ENCODE results near the gene MMGT1. TPM values are rescaled to one million over a fixed set of nuclear protein-coding genes. Genes with fewer than 3 reads are reported as not detected.

Gene MMGT1
- total and polyA plus RNA-seq, 12 donors = 1.4 to 23.5 (median 13.2) TPM

DNA sequence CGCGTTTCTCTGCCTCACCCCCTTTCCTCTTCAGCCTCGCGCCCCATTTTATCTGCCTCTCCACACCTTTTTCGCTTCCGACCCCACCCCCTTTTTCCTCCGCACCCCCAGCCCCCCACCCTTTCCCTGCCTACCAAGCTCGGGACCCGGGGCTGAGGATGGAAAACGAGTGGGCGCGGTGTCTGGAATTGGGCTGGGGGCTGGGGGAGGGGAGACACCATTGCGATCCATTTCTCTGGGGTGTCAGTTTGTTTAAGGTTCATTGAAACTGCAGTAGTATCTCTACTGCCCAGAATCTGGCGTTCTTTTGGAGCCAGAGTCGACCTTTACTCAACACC, 12.2 kb upstream of the MMGT1 start:
- Histone ChIP-seq H3K4me3 (peak overlapping the region in 2 of 4 donors; percentile 20 to 80), H3K36me3 (replicated peaks in 1 of 2) (no peaks in the 10 kb centered on the region), H3K9me3 (replicated peaks in 1 of 3) (no peaks in the 10 kb centered on the region), H3K27ac (peak overlapping the region in 2 of 5 donors; percentile 63 to 88), H3K27me3 (no peaks in the 10 kb centered on the region), H3K4me1 (replicated peaks in 1 of 2) (no peaks in the 10 kb centered on the region)
- intact Hi-C loops (cut with DNase I) = no loop called here
- peak in 1 of 7 donors; percentile 7 for DNase-seq
- TF ChIP-seq, protein P1, sequence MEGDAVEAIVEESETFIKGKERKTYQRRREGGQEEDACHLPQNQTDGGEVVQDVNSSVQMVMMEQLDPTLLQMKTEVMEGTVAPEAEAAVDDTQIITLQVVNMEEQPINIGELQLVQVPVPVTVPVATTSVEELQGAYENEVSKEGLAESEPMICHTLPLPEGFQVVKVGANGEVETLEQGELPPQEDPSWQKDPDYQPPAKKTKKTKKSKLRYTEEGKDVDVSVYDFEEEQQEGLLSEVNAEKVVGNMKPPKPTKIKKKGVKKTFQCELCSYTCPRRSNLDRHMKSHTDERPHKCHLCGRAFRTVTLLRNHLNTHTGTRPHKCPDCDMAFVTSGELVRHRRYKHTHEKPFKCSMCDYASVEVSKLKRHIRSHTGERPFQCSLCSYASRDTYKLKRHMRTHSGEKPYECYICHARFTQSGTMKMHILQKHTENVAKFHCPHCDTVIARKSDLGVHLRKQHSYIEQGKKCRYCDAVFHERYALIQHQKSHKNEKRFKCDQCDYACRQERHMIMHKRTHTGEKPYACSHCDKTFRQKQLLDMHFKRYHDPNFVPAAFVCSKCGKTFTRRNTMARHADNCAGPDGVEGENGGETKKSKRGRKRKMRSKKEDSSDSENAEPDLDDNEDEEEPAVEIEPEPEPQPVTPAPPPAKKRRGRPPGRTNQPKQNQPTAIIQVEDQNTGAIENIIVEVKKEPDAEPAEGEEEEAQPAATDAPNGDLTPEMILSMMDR (IDR thresholded peaks at IDR 0.05) = no peak
- no peak for TF ChIP-seq POLR2A (IDR thresholded peaks at IDR 0.05)
- 1 to 34% (median 15%) methylated on average over 13 to 15 of the region's 15 CpGs for WGBS, 4 donors

DNA sequence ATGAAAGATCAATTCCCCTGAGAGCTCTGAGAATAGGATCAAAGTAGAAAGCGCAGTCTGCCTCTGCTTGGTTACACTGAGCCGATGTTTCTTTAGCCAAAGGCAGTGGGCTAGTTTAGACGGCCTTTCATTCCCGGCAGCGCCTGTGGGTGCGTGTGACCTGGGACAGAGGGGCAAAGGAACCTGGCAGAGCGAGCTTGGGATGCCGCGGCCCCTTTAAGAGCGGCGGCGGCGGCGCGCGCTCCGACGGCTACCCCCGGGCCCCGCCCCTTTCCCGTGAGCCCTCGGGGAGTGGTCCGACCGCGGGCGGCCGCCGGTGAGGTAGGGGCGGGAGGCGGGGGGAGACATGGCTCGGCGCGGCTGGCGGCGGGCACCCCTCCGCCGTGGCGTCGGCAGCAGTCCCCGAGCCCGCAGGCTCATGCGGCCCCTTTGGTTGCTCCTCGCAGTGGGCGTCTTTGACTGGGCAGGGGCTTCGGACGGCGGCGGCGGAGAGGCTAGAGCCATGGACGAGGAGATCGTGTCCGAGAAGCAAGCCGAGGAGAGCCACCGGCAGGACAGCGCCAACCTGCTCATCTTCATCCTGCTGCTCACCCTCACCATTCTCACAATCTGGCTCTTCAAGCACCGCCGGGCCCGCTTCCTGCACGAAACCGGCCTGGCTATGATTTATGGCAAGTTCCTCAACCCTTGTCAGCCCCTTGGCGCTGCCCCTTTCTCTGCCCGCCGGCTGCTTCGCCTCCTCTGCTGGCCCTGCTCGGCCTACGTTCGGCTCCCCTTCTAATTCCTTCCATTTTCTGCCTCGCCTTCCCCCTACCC, 11.6 kb upstream of the MMGT1 start, which contains the start of gene SLC9A6:
Gene SLC9A6, plus strand, starts transcription at position 279 of the 816 bp plus-strand sequence. Its CDS starts 224 bp downstream, at position 503.
- DNase-seq = peak; percentile 53 to 78 (median 70)
- intact Hi-C loops (cut with DNase I) = no loop called here

DNA sequence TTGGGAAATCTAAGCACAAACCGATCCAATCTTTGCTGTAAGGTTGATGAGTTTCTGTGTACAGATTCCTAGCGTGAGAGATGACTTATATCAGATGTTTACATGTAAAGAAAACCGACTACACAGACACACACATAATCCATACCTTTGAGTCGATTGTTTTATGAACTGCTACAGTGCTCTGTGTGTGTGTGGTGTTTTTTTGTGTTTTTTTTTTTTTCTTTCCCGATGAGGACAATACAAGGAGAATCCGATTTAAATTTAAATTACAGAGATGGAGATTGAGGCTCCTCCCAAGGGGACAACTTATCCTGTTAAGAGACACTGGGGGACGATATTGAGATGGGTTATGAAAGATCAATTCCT, 11.0 kb upstream of the MMGT1 start:
- no peaks in the 10 kb centered on the region for H3K36me3 ChIP-seq (replicated peaks in 1 of 2)
- peak overlapping the region in 2 of 4 donors; percentile 20 to 80 for H3K4me3 ChIP-seq
- TF ChIP-seq, protein P1 (IDR thresholded peaks at IDR 0.05) = no peak
- TF ChIP-seq POLR2A (IDR thresholded peaks at IDR 0.05) = no peak
- no peaks in the 10 kb centered on the region for H3K9me3 ChIP-seq (replicated peaks in 1 of 3)
- intact Hi-C loops (cut with DNase I) = no loop called here
- WGBS, 4 donors = 0 to 30% (median 17%) methylated on average over 7 of the region's 7 CpGs
- H3K27me3 ChIP-seq = no peaks in the 10 kb centered on the region
- peak overlapping the region in 4 of 5 donors; percentile 56 to 88 (median 68) for H3K27ac ChIP-seq
- DNase-seq = no peak
- no peaks in the 10 kb centered on the region for H3K4me1 ChIP-seq (replicated peaks in 1 of 2)

More for the DNA sequence above, 11.6 kb upstream of the MMGT1 start, which contains the start of gene SLC9A6:
- Histone ChIP-seq H3K4me3 (peak within 1 kb of the TSS in 3 of 4 donors; percentile 20 to 80 (median 69)), H3K27ac (peak within 1 kb of the TSS in 4 of 5 donors; percentile 56 to 88 (median 68)), H3K27me3 (no peaks in the 10 kb centered on the region), H3K9me3 (replicated peaks in 1 of 3) (no peaks in the 10 kb centered on the region), H3K4me1 (replicated peaks in 1 of 2) (no peaks in the 10 kb centered on the region), H3K36me3 (replicated peaks in 1 of 2) (no peaks in the 10 kb centered on the region)
- TF ChIP-seq, protein P1 (IDR thresholded peaks at IDR 0.05) = no peak
- TF ChIP-seq POLR2A (IDR thresholded peaks at IDR 0.05) = peak in 1 of 2 donors; percentile 40
- 0 to 34% (median 11%) methylated on average over 21 to 68 of the region's 68 CpGs for WGBS, 4 donors

DNA sequence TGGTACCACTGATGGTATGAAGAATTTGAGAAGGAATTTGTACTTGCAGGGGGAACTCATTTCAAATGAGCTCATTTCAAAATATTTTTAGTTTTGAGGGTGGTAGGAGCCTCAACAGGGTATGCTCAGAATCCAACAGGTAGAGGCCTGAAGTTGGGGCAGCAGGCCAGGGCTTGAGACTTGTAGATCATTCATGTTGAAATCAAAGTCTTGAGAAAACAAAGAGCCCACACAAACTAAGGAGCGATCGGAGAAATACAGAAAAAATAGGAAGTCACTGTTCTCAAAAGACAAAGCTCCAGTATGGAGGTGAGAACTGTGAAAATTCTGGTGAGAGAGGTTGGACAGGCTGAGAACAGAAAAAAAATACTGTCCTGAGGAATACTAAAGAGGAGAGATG, 10.5 kb upstream of the MMGT1 start:
- H3K9me3 ChIP-seq (replicated peaks in 1 of 3) = no peaks in the 10 kb centered on the region
- no peaks in the 10 kb centered on the region for H3K4me1 ChIP-seq (replicated peaks in 1 of 2)
- 53 to 76% (median 62%) methylated on average over 2 of the region's 2 CpGs for WGBS, 4 donors
- H3K4me3 ChIP-seq = peak overlapping the region in 1 of 4 donors; percentile 80
- intact Hi-C loops (cut with DNase I) = no loop called here
- no peaks in the 10 kb centered on the region for H3K27me3 ChIP-seq
- DNase-seq = no peak
- peak overlapping the region in 1 of 5 donors; percentile 73 for H3K27ac ChIP-seq
- TF ChIP-seq POLR2A (IDR thresholded peaks at IDR 0.05) = no peak
- TF ChIP-seq, protein P1 (IDR thresholded peaks at IDR 0.05) = no peak
- no peaks in the 10 kb centered on the region for H3K36me3 ChIP-seq (replicated peaks in 1 of 2)
